Inflammatory macrophage (primary cell): ENCODE results near the gene TBCD.
"Not testable (repeated sequence)": the region's sequence is repeated elsewhere in the genome, so short reads cannot be mapped to it uniquely, and the experiment has no call there.

Experiments
- DNase-seq, 2 donors: peaks; one replicate each; pipeline ENCODE4 v3.0.0-alpha.2; 2020 to 2022

Gene TBCD

GRCh38 chr17:82729479-82730260, 22.2 kb upstream of the TBCD start:
- DNase-seq = no peak

GRCh38 chr17:82732118-82732743, 19.6 kb upstream of the TBCD start:
- no peak for DNase-seq

- peak in 1 of 2 donors; percentile 30 for DNase-seq
These were observed 16.6 kb upstream of the TBCD start, which contains the start of gene FN3K for GRCh38 chr17:82734987-82735866. TSS of gene FN3K (plus strand) at chr17:82735615. CDS start at chr17:82735637, 22 bp downstream.

- DNase-seq = no peak
These were observed 15.2 kb upstream of the TBCD start for GRCh38 chr17:82736511-82737185.

- DNase-seq = no peak
These were observed 13.6 kb upstream of the TBCD start for GRCh38 chr17:82737967-82738877.

GRCh38 chr17:82740906-82741759, 10.7 kb upstream of the TBCD start:
- DNase-seq = no peak

GRCh38 chr17:82743344-82744219, 8.3 kb upstream of the TBCD start:
- DNase-seq = no peak

- not testable (repeated sequence) for DNase-seq
These were observed 7.1 kb upstream of the TBCD start for GRCh38 chr17:82744736-82745135.

- DNase-seq = no peak
These were observed 6.3 kb upstream of the TBCD start for GRCh38 chr17:82745524-82745923.

GRCh38 chr17:82748756-82749155, 3.1 kb upstream of the TBCD start:
- no peak for DNase-seq

- no peak for DNase-seq
These were observed 1.5 kb upstream of the TBCD start for GRCh38 chr17:82750241-82750908.

GRCh38 chr17:82751171-82751570, 694 bp upstream of the TBCD start:
- no peak for DNase-seq

- DNase-seq = peak; percentile 3 to 26
These were observed 721 bp downstream of the TBCD start for GRCh38 chr17:82752371-82753200.

- DNase-seq = no peak
These were observed 1.3 kb downstream of the TBCD start for GRCh38 chr17:82753201-82753464.

GRCh38 chr17:82754297-82755208, 2.7 kb downstream of the TBCD start:
- no peak for DNase-seq

GRCh38 chr17:82756166-82756565, 4.3 kb downstream of the TBCD start:
- no peak for DNase-seq

GRCh38 chr17:82765371-82765770, 13.5 kb downstream of the TBCD start:
- DNase-seq = no peak
